Measurements from ENCODE around the gene JTB. TPM values are rescaled to one million over a fixed set of nuclear protein-coding genes. Genes with fewer than 3 reads are reported as not detected.

JTB gene
- total RNA-seq, 1 experiment from 2014 or later: 134 TPM

GRCh38 chr1:153990468-153991150 is 13.1 kb upstream of the JTB start, which contains the start of gene RPS27:
TSS of gene RPS27 (plus strand) at chr1:153990762. CDS start at chr1:153990797, 35 bp downstream.
- in situ Hi-C loops (cut with HindIII; ENCODE audit: low pct_unique_long_range_greater_than_20kb, low sequenced_read_pairs): no loop called here
- Histone ChIP-seq H3K4me1 (ENCODE audit: control insufficient read depth, insufficient read depth, low read length) (peaks cover 13% of the 10 kb centered on the region), H3K9me3 (ENCODE audit: control insufficient read depth, insufficient read depth, low read depth, low read length) (no peaks in the 10 kb centered on the region), H3K4me3 (ENCODE audit: low read depth in 2 of 2, low read length in 2 of 2) (peak within 1 kb of the TSS; percentile 87 to 92), H3K36me3 (ENCODE audit: control insufficient read depth, insufficient read depth, low read length) (peaks cover 18% of the 10 kb centered on the region), H3K27me3 (ENCODE audit: control insufficient read depth, insufficient read depth, low read length) (no peaks in the 10 kb centered on the region), H3K27ac (ENCODE audit: low read length) (peak within 1 kb of the TSS; percentile 97)
- ATAC-seq (peak; percentile 80), DNase-seq (ENCODE audit: low read depth, low spot score) (peak; percentile 95)
- ChIA-PET CTCF (no interaction called here), POLR2A (interaction anchor here (0.6 to 1.3 kb wide), 12 partner anchors 9 to 319 kb away, joined by 3 to 11 read pairs (median 3); partner anchors contain the start of genes CREB3L4, ILF2, INTS3 and JTB)
- intact Hi-C loops (cut with micrococcal nuclease; ENCODE audit: unreplicated experiment): no loop called here
- BruUV-seq (replicated peaks): TSS peak; percentile 97
- 0 out of 2 replicates have a peak, but pooled peaks have one; percentile 82 for TF ChIP-seq SIN3A (IDR thresholded peaks at IDR 0.05; ENCODE audit: borderline replicate concordance, insufficient read depth, low read depth, low read length)
- no peak for TF ChIP-seq CTCF (IDR thresholded peaks at IDR 0.05)
- TF ChIP-seq, protein P1, sequence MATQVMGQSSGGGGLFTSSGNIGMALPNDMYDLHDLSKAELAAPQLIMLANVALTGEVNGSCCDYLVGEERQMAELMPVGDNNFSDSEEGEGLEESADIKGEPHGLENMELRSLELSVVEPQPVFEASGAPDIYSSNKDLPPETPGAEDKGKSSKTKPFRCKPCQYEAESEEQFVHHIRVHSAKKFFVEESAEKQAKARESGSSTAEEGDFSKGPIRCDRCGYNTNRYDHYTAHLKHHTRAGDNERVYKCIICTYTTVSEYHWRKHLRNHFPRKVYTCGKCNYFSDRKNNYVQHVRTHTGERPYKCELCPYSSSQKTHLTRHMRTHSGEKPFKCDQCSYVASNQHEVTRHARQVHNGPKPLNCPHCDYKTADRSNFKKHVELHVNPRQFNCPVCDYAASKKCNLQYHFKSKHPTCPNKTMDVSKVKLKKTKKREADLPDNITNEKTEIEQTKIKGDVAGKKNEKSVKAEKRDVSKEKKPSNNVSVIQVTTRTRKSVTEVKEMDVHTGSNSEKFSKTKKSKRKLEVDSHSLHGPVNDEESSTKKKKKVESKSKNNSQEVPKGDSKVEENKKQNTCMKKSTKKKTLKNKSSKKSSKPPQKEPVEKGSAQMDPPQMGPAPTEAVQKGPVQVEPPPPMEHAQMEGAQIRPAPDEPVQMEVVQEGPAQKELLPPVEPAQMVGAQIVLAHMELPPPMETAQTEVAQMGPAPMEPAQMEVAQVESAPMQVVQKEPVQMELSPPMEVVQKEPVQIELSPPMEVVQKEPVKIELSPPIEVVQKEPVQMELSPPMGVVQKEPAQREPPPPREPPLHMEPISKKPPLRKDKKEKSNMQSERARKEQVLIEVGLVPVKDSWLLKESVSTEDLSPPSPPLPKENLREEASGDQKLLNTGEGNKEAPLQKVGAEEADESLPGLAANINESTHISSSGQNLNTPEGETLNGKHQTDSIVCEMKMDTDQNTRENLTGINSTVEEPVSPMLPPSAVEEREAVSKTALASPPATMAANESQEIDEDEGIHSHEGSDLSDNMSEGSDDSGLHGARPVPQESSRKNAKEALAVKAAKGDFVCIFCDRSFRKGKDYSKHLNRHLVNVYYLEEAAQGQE (IDR thresholded peaks at IDR 0.05; ENCODE audit: insufficient read depth in 1 of 2, low read depth in 2 of 2, low read length in 1 of 2): peak in 1 of 2 experiments; percentile 45; a peak in 1 of 4 replicates
- TF ChIP-seq POLR2AphosphoS5 (IDR thresholded peaks at IDR 0.05; ENCODE audit: low read depth, low read length): peak; percentile 100
- peak; percentile 100 for TF ChIP-seq TCF7L2 (IDR thresholded peaks at IDR 0.05; ENCODE audit: low read depth, low read length)

GRCh38 chr1:153987621-153988020 is 10.1 kb upstream of the JTB start:
- ATAC-seq: no peak
- BruUV-seq (replicated peaks): no TSS peak
- Histone ChIP-seq H3K9me3 (ENCODE audit: control insufficient read depth, insufficient read depth, low read depth, low read length) (no peaks in the 10 kb centered on the region), H3K4me3 (ENCODE audit: low read depth in 2 of 2, low read length in 2 of 2) (no peak overlapping the region), H3K4me1 (ENCODE audit: control insufficient read depth, insufficient read depth, low read length) (peaks cover 18% of the 10 kb centered on the region), H3K36me3 (ENCODE audit: control insufficient read depth, insufficient read depth, low read length) (peaks cover 14% of the 10 kb centered on the region), H3K27ac (ENCODE audit: low read length) (no peak overlapping the region), H3K27me3 (ENCODE audit: control insufficient read depth, insufficient read depth, low read length) (no peaks in the 10 kb centered on the region)
- in situ Hi-C loops (cut with HindIII; ENCODE audit: low pct_unique_long_range_greater_than_20kb, low sequenced_read_pairs) (no loop called here), intact Hi-C loops (cut with micrococcal nuclease; ENCODE audit: unreplicated experiment) (loop anchor here (2.0 to 5.0 kb wide), 2 partner anchors 191 to 310 kb away; partner anchors contain the start of gene NPR1)
- POLR2A ChIA-PET: interaction anchor here (0.6 to 0.7 kb wide), 4 partner anchors 55 to 191 kb away, joined by 3 to 7 read pairs (median 5); no protein-coding TSS in a partner anchor
- TF ChIP-seq CTCF (IDR thresholded peaks at IDR 0.05) (no peak), POLR2AphosphoS5 (IDR thresholded peaks at IDR 0.05; ENCODE audit: low read depth, low read length) (no peak), TCF7L2 (IDR thresholded peaks at IDR 0.05; ENCODE audit: low read depth, low read length) (no peak), SIN3A (IDR thresholded peaks at IDR 0.05; ENCODE audit: borderline replicate concordance, insufficient read depth, low read depth, low read length) (no peak)
- TF ChIP-seq, protein P1 (IDR thresholded peaks at IDR 0.05; ENCODE audit: insufficient read depth in 1 of 2, low read depth in 2 of 2, low read length in 1 of 2): no peak
- no peak for DNase-seq (ENCODE audit: low read depth, low spot score)
- CTCF ChIA-PET: interaction anchor here (0.7 to 1.2 kb wide), 5 partner anchors 10 to 191 kb away, joined by 3 to 6 read pairs (median 4); partner anchors contain the start of gene JTB
